GM12878 (cell line): Measurements from ENCODE around the gene PCDHGA4. TPM values are rescaled to one million over a fixed set of nuclear protein-coding genes. Genes with fewer than 3 reads are reported as not detected.

Experiments
- ATF2 ChIP-seq: IDR thresholded peaks from 2 replicates; pipeline ENCODE4 v1.6.1; 2012; ENCODE audit warnings: low read length, inconsistent platforms
- CREM ChIP-seq: IDR thresholded peaks from 2 replicates; pipeline ENCODE4 v1.6.1; 2014; ENCODE audit warnings: antibody characterized with exemption, low read depth
- CTCF ChIP-seq, 3 experiments: IDR thresholded peaks in 2 of 3; conservative IDR thresholded peaks in 1 of 3; 2 replicates each; pipeline ENCODE4 v1.5.1; 2011; ENCODE audit warnings: low read depth in 3 of 3, low read length in 3 of 3, mild to moderate bottlenecking in 3 of 3, control low read depth in 2 of 3, moderate library complexity in 2 of 3, inconsistent platforms in 1 of 3, mixed read lengths in 1 of 3; ENCODE audit not compliant: control insufficient read depth in 2 of 3, insufficient read depth in 1 of 3; ENCODE audit errors: extremely low read depth in 1 of 3
- ELK1 ChIP-seq: IDR thresholded peaks from 2 replicates; pipeline ENCODE4 v1.6.1; 2012; ENCODE audit warnings: low read depth, low read length, improper control_type of control experiment
- JUND ChIP-seq: IDR thresholded peaks from 2 replicates; pipeline ENCODE4 v1.6.1; 2012; ENCODE audit warnings: low read depth, mild to moderate bottlenecking, low read length, improper control_type of control experiment, moderate library complexity
- POLR2A ChIP-seq: IDR thresholded peaks from 2 replicates; pipeline ENCODE4 v1.6.1; 2011; ENCODE audit warnings: low read depth, mild to moderate bottlenecking, low read length
- POLR2AphosphoS2 ChIP-seq: IDR thresholded peaks from 2 replicates; pipeline ENCODE4 v1.6.1; 2011; ENCODE audit warnings: low read depth, mild to moderate bottlenecking, low read length, improper control_type of control experiment, moderate library complexity
- PRDM15 ChIP-seq: fragments of 450-650 bp; formaldehyde crosslinking; IDR thresholded peaks from 2 replicates; pipeline ENCODE4 v1.4.0; 2020; ENCODE audit warnings: mild to moderate bottlenecking, moderate library complexity
- SMC3 ChIP-seq: IDR thresholded peaks from 2 replicates; pipeline ENCODE4 v1.6.1; 2011; ENCODE audit warnings: low read length, improper control_type of control experiment, borderline replicate concordance
- SREBF1 ChIP-seq: IDR thresholded peaks from 2 replicates; pipeline ENCODE4 v1.6.1; 2012; ENCODE audit warnings: mild to moderate bottlenecking, low read length
- STAT1 ChIP-seq: fragments of 450-650 bp; conservative IDR thresholded peaks from 2 replicates; pipeline ENCODE4 v1.6.1; 2014; ENCODE audit warnings: antibody characterized with exemption, mild to moderate bottlenecking
- USF1 ChIP-seq: IDR thresholded peaks from 2 replicates; pipeline ENCODE4 v1.6.1; 2011; ENCODE audit warnings: borderline replicate concordance, low read depth, mild to moderate bottlenecking, moderate library complexity, mixed read lengths, low read length; ENCODE audit not compliant: insufficient read depth; ENCODE audit errors: extremely low read length
- YBX1 ChIP-seq: fragments of 450-650 bp; IDR thresholded peaks from 2 replicates; pipeline ENCODE4 v1.6.1; 2016; ENCODE audit warnings: antibody characterized with exemption
- ZNF274 ChIP-seq: IDR thresholded peaks from one replicate; pipeline ENCODE4 v1.8.0; 2011; ENCODE audit not compliant: insufficient read length, insufficient read depth
- polyA plus RNA-seq, 11 experiments: library from polyadenylated mRNA; depleted of rRNA in 4 of 11; unstranded in 6 of 11; stranded (reverse) in 5 of 11; fragments of >200 nt; fragmentation: Nextera tagmentation in 4 of 11; fragmentation: Illumina TruSeq in 1 of 11; extraction: Ambion mirVana in 4 of 11; extraction: Trizol in 1 of 11; gene quantifications; 1 replicate in 1 of 11; 2 replicates in 10 of 11; pipeline versions ENCODE4 v1.2.1 to v1.2.3, GENCODE V29; 2011 to 2016; ENCODE audit warnings: inconsistent platforms in 2 of 11, missing spikeins in 2 of 11, low read depth in 1 of 11
- total RNA-seq, 4 experiments: library from RNA; depleted of rRNA in 3 of 4; stranded (reverse); fragments of >200 nt in 3 of 4; fragmentation: Illumina TruSeq in 1 of 4; extraction: Trizol in 1 of 4; gene quantifications; 2 replicates each; pipeline versions ENCODE4 v1.2.1 to v1.2.3, GENCODE V29; 2013 to 2021

Gene PCDHGA4
- total and polyA plus RNA-seq, 10 of the 15 experiments (the other 5 are each of a cell fraction or from before 2014, with no cell fraction given) = 0.09 to 0.17 (median 0.13) TPM; not detected in 3

GRCh38 chr5:141320225-141321169 lies 34.3 kb upstream of the PCDHGA4 start, which contains the start of gene TAF7 (continued):
- TF ChIP-seq STAT1 (peak; percentile 30; the same call in 1 of the 2 replicates), ELK1 (peak; percentile 92), YBX1 (no peak), SMC3 (peak; percentile 20; the same call in 1 of the 2 replicates), JUND (no peak), CREM (peak; percentile 81), ZNF274 (no peak), USF1 (no peak), ATF2 (no peak; the same call in 1 of the 2 replicates), POLR2A (peak; percentile 99), SREBF1 (no peak), CTCF (IDR thresholded peaks at IDR 0.05 in 2 of 3, conservative IDR thresholded peaks at IDR 0.05 in 1 of 3; ENCODE audit: control insufficient read depth in 2 of 3, extremely low read depth in 1 of 3, insufficient read depth in 1 of 3, low read depth in 3 of 3, low read length in 3 of 3) (peak; percentile 81 to 93 (median 90)), PRDM15 (CRISPR knock-in tag) (no peak), POLR2AphosphoS2 (peak; percentile 94)
